Fibroblast of lung (primary cell): Measurements from ENCODE around the gene C1orf50. TPM values are rescaled to one million over a fixed set of nuclear protein-coding genes. Genes with fewer than 3 reads are reported as not detected.

Source experiments
- DNase-seq, 2 donors: peaks; one replicate each; pipeline versions ENCODE4 v3.0.0 to v3.0.0-alpha.2; 2010; ENCODE audit warnings: low read depth in 2 of 2
- H2AFZ ChIP-seq: 2 replicates; pipeline ENCODE4 v1.5.1; 2012; ENCODE audit warnings: low read length, control low read depth, inconsistent platforms
- H3K27ac ChIP-seq: 2 replicates; pipeline ENCODE4 v1.5.1; 2011; ENCODE audit warnings: low read length, control low read depth; ENCODE audit not compliant: insufficient read depth
- H3K27me3 ChIP-seq: 2 replicates; pipeline ENCODE4 v1.5.1; 2011; ENCODE audit warnings: mild to moderate bottlenecking, low read length; ENCODE audit not compliant: control insufficient read depth, insufficient read depth
- H3K36me3 ChIP-seq: 2 replicates; pipeline ENCODE4 v1.5.1; 2011; ENCODE audit warnings: low read length; ENCODE audit not compliant: control insufficient read depth, insufficient read depth
- H3K4me1 ChIP-seq: 2 replicates; pipeline ENCODE4 v1.5.1; 2011; ENCODE audit warnings: low read length; ENCODE audit not compliant: control insufficient read depth, insufficient read depth; ENCODE audit errors: extremely low read depth
- H3K4me2 ChIP-seq: 2 replicates; pipeline ENCODE4 v1.5.1; 2011; ENCODE audit warnings: low read length, control low read depth; ENCODE audit not compliant: insufficient read depth; ENCODE audit errors: extremely low read depth
- H3K4me3 ChIP-seq, 4 experiments: fragments of 200-600 bp in 1 of 4; sonication (generic) in 1 of 4; replicated peaks in 1 of 4; 2 replicates each; pipeline ENCODE4 v1.5.1; 2011 to 2016; ENCODE audit warnings: low read length in 4 of 4, low read depth in 3 of 4, mild to moderate bottlenecking in 3 of 4, control low read depth in 2 of 4, inconsistent platforms in 1 of 4, mixed read lengths in 1 of 4; ENCODE audit not compliant: insufficient read depth in 1 of 4; ENCODE audit errors: control extremely low read depth in 1 of 4
- H3K79me2 ChIP-seq: 2 replicates; pipeline ENCODE4 v1.5.1; 2012; ENCODE audit warnings: mild to moderate bottlenecking, low read length, inconsistent platforms; ENCODE audit not compliant: control insufficient read depth, insufficient read depth
- H3K9ac ChIP-seq: 2 replicates; pipeline ENCODE4 v1.5.1; 2011; ENCODE audit warnings: mild to moderate bottlenecking, low read length, control low read depth; ENCODE audit not compliant: insufficient read depth
- H3K9me3 ChIP-seq: 2 replicates; pipeline ENCODE4 v1.5.1; 2012; ENCODE audit warnings: low read depth, low read length; ENCODE audit not compliant: control insufficient read depth, insufficient read depth
- H4K20me1 ChIP-seq: 2 replicates; pipeline ENCODE4 v1.5.1; 2011; ENCODE audit warnings: low read length; ENCODE audit not compliant: control insufficient read depth, insufficient read depth; ENCODE audit errors: extremely low read depth
- EZH2 ChIP-seq: IDR thresholded peaks from 2 replicates; pipeline ENCODE4 v1.5.1; 2012; ENCODE audit warnings: low read length, control low read depth, mild to moderate bottlenecking; ENCODE audit errors: missing control alignments
- polyA plus RNA-seq, 2 donors: library from polyadenylated mRNA; depleted of rRNA in 1 of 2; stranded (reverse) in 1 of 2; unstranded in 1 of 2; fragments of >200 nt; gene quantifications; 2 replicates each; pipeline ENCODE4 v1.2.1, GENCODE V29; 2011 to 2012; ENCODE audit warnings: missing spikeins in 1 of 2
- total RNA-seq: library from RNA; depleted of rRNA; stranded (reverse); fragments of >200 nt; gene quantifications from 2 replicates; pipeline ENCODE4 v1.2.1, GENCODE V29; 2014
- TF ChIP-seq, protein P1 (sequence below), 2 donors: IDR thresholded peaks in 1 of 2; conservative IDR thresholded peaks in 1 of 2; 1 replicate in 1 of 2; 2 replicates in 1 of 2; pipeline ENCODE4 v1.5.1; 2011 to 2012; ENCODE audit warnings: low read length in 2 of 2, control low read depth in 1 of 2, inconsistent platforms in 1 of 2, low read depth in 1 of 2, mild to moderate bottlenecking in 1 of 2

C1orf50 gene
- total and polyA plus RNA-seq, 2 donors (not counting 1 experiment from before 2014, with no cell fraction given): 5.9 to 9.5 TPM

GRCh38 chr1:42758641-42759040 lies 8.4 kb upstream of the C1orf50 start:
- H4K20me1 ChIP-seq: no peaks in the 10 kb centered on the region
- TF ChIP-seq EZH2: no peak
- TF ChIP-seq, protein P1, sequence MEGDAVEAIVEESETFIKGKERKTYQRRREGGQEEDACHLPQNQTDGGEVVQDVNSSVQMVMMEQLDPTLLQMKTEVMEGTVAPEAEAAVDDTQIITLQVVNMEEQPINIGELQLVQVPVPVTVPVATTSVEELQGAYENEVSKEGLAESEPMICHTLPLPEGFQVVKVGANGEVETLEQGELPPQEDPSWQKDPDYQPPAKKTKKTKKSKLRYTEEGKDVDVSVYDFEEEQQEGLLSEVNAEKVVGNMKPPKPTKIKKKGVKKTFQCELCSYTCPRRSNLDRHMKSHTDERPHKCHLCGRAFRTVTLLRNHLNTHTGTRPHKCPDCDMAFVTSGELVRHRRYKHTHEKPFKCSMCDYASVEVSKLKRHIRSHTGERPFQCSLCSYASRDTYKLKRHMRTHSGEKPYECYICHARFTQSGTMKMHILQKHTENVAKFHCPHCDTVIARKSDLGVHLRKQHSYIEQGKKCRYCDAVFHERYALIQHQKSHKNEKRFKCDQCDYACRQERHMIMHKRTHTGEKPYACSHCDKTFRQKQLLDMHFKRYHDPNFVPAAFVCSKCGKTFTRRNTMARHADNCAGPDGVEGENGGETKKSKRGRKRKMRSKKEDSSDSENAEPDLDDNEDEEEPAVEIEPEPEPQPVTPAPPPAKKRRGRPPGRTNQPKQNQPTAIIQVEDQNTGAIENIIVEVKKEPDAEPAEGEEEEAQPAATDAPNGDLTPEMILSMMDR (conservative IDR thresholded peaks at IDR 0.05 in 1 of 2, IDR thresholded peaks at IDR 0.05 in 1 of 2; ENCODE audit: low read depth in 1 of 2, low read length in 2 of 2): no peak
- peaks cover 15% of the 10 kb centered on the region for H3K79me2 ChIP-seq

GRCh38 chr1:42759114-42759513 lies 7.9 kb upstream of the C1orf50 start:
- Histone ChIP-seq H4K20me1 (no peaks in the 10 kb centered on the region), H2AFZ (no peak overlapping the region), H3K79me2 (peaks cover 20% of the 10 kb centered on the region), H3K4me2 (no peak overlapping the region), H3K4me1 (no peaks in the 10 kb centered on the region), H3K27me3 (no peaks in the 10 kb centered on the region), H3K9ac (no peak overlapping the region), H3K27ac (no peak overlapping the region), H3K9me3 (no peaks in the 10 kb centered on the region), H3K36me3 (peaks cover 31% of the 10 kb centered on the region), H3K4me3 (no peak overlapping the region)
- no peak for DNase-seq
- TF ChIP-seq EZH2: no peak
- TF ChIP-seq, protein P1 (conservative IDR thresholded peaks at IDR 0.05 in 1 of 2, IDR thresholded peaks at IDR 0.05 in 1 of 2; ENCODE audit: low read depth in 1 of 2, low read length in 2 of 2): no peak

More at GRCh38 chr1:42758641-42759040, 8.4 kb upstream of the C1orf50 start:
- Histone ChIP-seq H3K4me3 (no peak overlapping the region), H3K9ac (no peak overlapping the region), H3K9me3 (no peaks in the 10 kb centered on the region), H2AFZ (no peak overlapping the region), H3K27me3 (no peaks in the 10 kb centered on the region), H3K4me2 (no peak overlapping the region), H3K4me1 (no peaks in the 10 kb centered on the region), H3K27ac (no peak overlapping the region), H3K36me3 (peaks cover 32% of the 10 kb centered on the region)
- no peak for DNase-seq

DNA sequence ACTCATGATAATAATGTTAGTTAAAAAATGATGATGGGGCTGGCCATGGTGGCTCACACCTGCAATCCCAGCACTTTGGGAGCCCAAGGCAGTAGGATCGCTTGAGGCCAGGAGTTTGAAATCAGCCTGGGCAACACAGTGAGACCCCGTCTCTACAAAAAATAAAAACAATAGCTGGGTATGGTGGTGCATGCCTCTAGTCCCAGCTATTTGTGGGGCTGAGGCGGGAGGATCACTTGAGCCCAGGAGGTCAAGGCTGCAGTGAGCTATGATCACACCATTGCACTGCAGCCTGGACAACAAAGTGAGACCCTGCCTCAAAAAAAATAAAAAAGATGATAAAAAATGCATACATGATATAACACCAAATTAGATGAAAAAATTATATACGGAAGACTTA lies 5.5 kb upstream of the C1orf50 start:
- Histone ChIP-seq H3K4me2 (no peak overlapping the region), H3K9me3 (no peaks in the 10 kb centered on the region), H3K36me3 (peaks cover 16% of the 10 kb centered on the region), H3K27ac (no peak overlapping the region), H3K4me1 (no peaks in the 10 kb centered on the region), H3K4me3 (no peak overlapping the region), H4K20me1 (peaks cover 4% of the 10 kb centered on the region), H3K27me3 (no peaks in the 10 kb centered on the region), H3K79me2 (peaks cover 44% of the 10 kb centered on the region), H2AFZ (no peak overlapping the region), H3K9ac (no peak overlapping the region)
- no peak for TF ChIP-seq EZH2
- TF ChIP-seq, protein P1 (conservative IDR thresholded peaks at IDR 0.05 in 1 of 2, IDR thresholded peaks at IDR 0.05 in 1 of 2; ENCODE audit: low read depth in 1 of 2, low read length in 2 of 2): no peak
- no peak for DNase-seq
